IPS-18a (cell line): Measurements from ENCODE around the gene ADRA2B.

Experiments
- H3K27ac ChIP-seq: one replicate; pipeline ENCODE4 v1.5.1; 2013; ENCODE audit warnings: low read length
- H3K27me3 ChIP-seq: one replicate; pipeline ENCODE4 v1.6.1; 2013; ENCODE audit warnings: mild to moderate bottlenecking, low read length; ENCODE audit not compliant: control insufficient read depth, insufficient read depth
- H3K36me3 ChIP-seq: one replicate; pipeline ENCODE4 v1.6.1; 2013; ENCODE audit warnings: low read depth, low read length; ENCODE audit not compliant: control insufficient read depth
- H3K4me1 ChIP-seq: one replicate; pipeline ENCODE4 v1.6.1; 2013; ENCODE audit warnings: low read depth, low read length; ENCODE audit not compliant: control insufficient read depth
- H3K4me3 ChIP-seq: one replicate; pipeline ENCODE4 v1.5.1; 2013; ENCODE audit warnings: low read length
- H3K9ac ChIP-seq: one replicate; pipeline ENCODE4 v1.6.1; 2013; ENCODE audit warnings: mild to moderate bottlenecking, low read length, moderate library complexity
- H3K9me3 ChIP-seq: one replicate; pipeline ENCODE4 v1.6.1; 2013; ENCODE audit warnings: low read depth, low read length; ENCODE audit not compliant: control insufficient read depth

ADRA2B gene

DNA sequence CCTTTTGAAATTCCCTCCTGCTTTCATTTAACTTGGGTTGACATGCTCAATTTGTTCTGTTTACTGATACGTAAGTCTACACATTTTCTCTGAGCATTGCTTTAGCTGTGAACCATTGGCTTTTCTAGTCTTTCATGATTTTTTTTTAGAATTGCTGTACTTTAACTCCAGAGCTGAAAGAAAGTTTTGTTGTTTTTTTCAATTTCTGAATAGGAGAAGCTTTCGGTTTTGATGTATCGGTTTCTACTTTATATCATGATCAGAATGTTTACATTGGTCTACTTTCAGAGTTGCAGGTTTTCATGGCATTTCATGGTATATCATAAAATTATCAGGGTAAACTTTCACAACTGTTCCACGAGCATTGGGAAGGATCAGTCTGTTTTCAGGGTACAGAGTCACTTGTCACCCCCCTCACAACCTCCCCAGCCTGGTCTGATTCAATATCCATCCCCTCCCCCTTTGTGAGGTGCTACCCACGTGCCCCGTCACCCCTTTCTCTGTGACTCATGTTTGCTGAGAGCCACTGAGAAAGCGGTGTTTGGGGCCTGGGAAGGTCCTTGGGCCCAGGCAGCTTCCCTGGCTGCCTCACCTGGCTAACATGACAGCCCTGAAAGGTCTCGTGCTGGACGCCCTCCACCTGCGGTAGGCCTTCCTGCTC, 14.9 kb upstream of the ADRA2B start:
- H3K36me3 ChIP-seq, result no peaks in the 10 kb centered on the region
- H3K27ac ChIP-seq, result no peak overlapping the region
- no peaks in the 10 kb centered on the region for H3K27me3 ChIP-seq
- H3K4me1 ChIP-seq, result no peaks in the 10 kb centered on the region
- no peak overlapping the region for H3K4me3 ChIP-seq
- H3K9ac ChIP-seq, result no peak overlapping the region
- H3K9me3 ChIP-seq, result no peaks in the 10 kb centered on the region

GRCh38 chr2:96130483-96130882, 14.1 kb upstream of the ADRA2B start:
- H3K9me3 ChIP-seq, result no peaks in the 10 kb centered on the region

GRCh38 chr2:96129528-96130120, 13.3 kb upstream of the ADRA2B start:
- Histone ChIP-seq H3K9ac (no peak overlapping the region), H3K36me3 (no peaks in the 10 kb centered on the region), H3K27me3 (no peaks in the 10 kb centered on the region), H3K27ac (no peak overlapping the region), H3K4me1 (no peaks in the 10 kb centered on the region), H3K4me3 (no peak overlapping the region), H3K9me3 (no peaks in the 10 kb centered on the region)

More at GRCh38 chr2:96130483-96130882, 14.1 kb upstream of the ADRA2B start:
- Histone ChIP-seq H3K9ac (no peak overlapping the region), H3K4me3 (no peak overlapping the region), H3K4me1 (no peaks in the 10 kb centered on the region), H3K36me3 (no peaks in the 10 kb centered on the region), H3K27ac (no peak overlapping the region), H3K27me3 (no peaks in the 10 kb centered on the region)

GRCh38 chr2:96128456-96128855, 12.1 kb upstream of the ADRA2B start:
- no peak overlapping the region for H3K4me3 ChIP-seq
- H3K27ac ChIP-seq, result no peak overlapping the region
- no peaks in the 10 kb centered on the region for H3K9me3 ChIP-seq
- no peaks in the 10 kb centered on the region for H3K4me1 ChIP-seq
- H3K27me3 ChIP-seq, result no peaks in the 10 kb centered on the region
- H3K36me3 ChIP-seq, result no peaks in the 10 kb centered on the region
- H3K9ac ChIP-seq, result no peak overlapping the region

DNA sequence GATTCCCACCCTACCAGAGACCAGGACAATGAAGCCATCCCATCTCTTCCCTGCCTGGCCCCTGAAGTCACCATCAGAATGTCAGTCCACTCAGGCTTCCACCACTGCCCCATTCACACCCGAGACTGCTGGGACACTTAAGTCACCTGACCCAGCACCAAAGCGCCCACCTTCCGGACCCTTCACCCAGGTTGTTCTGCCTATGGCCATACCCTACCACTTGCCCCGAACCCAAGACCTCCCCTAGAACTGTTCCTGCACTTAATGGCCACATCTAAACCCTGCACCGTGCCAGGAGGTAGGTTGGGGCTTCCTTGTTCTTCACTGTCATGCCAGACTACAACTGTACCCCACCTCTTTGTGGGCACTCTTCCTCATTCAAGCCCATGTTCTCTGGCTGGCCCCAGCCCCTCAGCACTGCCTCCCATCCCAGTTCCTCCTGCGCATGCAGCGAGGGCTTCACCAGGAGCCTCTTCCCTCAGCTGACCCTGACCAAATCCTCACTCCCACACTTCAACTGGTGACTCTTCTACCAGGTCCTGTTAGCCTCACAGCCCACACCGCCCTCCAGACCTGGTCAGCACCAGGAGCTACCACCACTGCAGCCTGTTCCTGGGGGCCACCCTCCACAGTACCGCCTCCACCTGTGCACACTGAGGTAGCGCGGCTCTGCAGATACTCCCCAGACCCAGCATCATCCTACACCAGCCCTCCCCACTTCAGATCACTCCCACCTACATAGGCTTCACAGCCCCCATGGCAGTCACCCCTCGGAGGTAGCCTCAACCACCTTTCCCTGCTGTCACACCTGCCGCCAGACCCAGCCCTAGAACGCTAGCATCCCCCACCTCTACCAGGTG, 8.3 kb upstream of the ADRA2B start:
- no peaks in the 10 kb centered on the region for H3K27me3 ChIP-seq
- no peak overlapping the region for H3K9ac ChIP-seq
- no peak overlapping the region for H3K27ac ChIP-seq
- H3K9me3 ChIP-seq, result no peaks in the 10 kb centered on the region
- peaks cover 6% of the 10 kb centered on the region for H3K4me1 ChIP-seq
- H3K36me3 ChIP-seq, result no peaks in the 10 kb centered on the region
- H3K4me3 ChIP-seq, result no peak overlapping the region

- Histone ChIP-seq H3K27me3 (no peaks in the 10 kb centered on the region), H3K27ac (no peak overlapping the region), H3K4me3 (no peak overlapping the region), H3K9ac (no peak overlapping the region), H3K36me3 (no peaks in the 10 kb centered on the region), H3K9me3 (no peaks in the 10 kb centered on the region), H3K4me1 (peaks cover 6% of the 10 kb centered on the region)
Observed at GRCh38 chr2:96123936-96124335, 7.6 kb upstream of the ADRA2B start.

DNA sequence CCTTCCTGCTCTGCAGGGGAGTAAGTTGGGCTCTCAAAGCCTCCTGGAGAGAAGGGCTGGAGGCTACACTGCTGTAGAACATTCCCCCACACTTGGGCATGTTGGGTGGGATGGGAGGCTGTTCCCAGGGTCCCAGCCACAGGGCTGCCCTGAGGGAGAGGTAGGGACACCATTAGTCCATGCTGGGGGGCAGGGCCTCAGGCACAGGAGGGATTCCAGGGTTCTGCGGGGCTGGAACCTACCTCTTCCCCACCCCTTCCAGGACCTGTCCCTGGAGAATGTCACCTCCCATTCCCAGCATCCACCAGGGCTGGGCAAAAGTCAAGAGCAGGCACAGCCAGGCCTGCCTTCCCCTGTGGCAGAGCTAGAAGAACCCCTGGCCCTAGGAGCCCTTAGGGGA, 6.9 kb upstream of the ADRA2B start:
- Histone ChIP-seq H3K9me3 (no peaks in the 10 kb centered on the region), H3K36me3 (no peaks in the 10 kb centered on the region), H3K4me1 (peaks cover 6% of the 10 kb centered on the region), H3K27me3 (no peaks in the 10 kb centered on the region), H3K27ac (no peak overlapping the region), H3K4me3 (no peak overlapping the region), H3K9ac (no peak overlapping the region)

DNA sequence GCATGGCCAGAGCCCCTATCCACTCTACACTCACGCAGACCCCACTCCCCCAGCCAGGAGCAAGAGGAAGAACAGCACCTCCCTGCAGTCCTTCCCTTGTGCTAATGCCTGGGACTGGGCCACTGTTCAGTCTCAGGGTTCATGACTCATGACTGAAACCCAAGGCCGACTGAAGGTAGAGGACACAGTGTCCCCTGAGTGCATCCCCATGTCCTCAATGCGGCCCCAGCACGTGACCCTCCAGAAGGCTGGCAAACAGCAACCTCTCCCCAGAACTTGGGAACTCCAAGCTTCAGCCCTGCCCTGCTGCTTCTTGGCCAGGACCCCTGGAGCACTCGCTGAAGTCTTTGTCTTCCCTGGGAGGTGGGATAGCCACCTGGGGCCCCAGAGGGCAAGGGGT, 6.0 kb upstream of the ADRA2B start:
- Histone ChIP-seq H3K4me1 (peaks cover 6% of the 10 kb centered on the region), H3K9ac (no peak overlapping the region), H3K27me3 (peaks cover 8% of the 10 kb centered on the region), H3K4me3 (no peak overlapping the region), H3K9me3 (no peaks in the 10 kb centered on the region), H3K36me3 (no peaks in the 10 kb centered on the region), H3K27ac (no peak overlapping the region)

GRCh38 chr2:96121414-96121813, 5.0 kb upstream of the ADRA2B start:
- no peak overlapping the region for H3K9ac ChIP-seq
- H3K36me3 ChIP-seq, result no peaks in the 10 kb centered on the region
- no peak overlapping the region for H3K4me3 ChIP-seq
- H3K4me1 ChIP-seq, result peaks cover 9% of the 10 kb centered on the region
- H3K27ac ChIP-seq, result no peak overlapping the region
- no peaks in the 10 kb centered on the region for H3K9me3 ChIP-seq
- peaks cover 12% of the 10 kb centered on the region for H3K27me3 ChIP-seq

DNA sequence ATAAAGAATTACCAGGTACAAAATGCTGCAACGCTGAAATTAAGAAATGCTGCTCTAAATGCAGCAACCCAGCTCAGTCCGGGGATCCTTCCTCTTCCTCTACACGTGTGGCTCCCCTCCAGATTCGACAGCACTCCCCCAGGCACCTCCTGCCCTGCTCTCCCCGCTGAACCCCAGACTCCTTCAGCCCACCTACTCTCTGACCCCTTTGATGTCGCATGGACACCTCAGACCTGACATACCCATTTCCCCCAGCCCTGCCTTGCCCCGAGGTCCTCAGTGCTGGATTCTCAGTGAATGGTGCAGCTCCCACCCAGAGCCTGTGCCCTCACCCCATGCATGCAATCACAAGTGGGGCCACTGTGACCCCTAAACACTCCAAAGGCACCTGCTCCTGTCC, 4.6 kb upstream of the ADRA2B start:
- Histone ChIP-seq H3K4me1 (peaks cover 9% of the 10 kb centered on the region), H3K9ac (no peak overlapping the region), H3K27me3 (peaks cover 13% of the 10 kb centered on the region), H3K4me3 (no peak overlapping the region), H3K36me3 (no peaks in the 10 kb centered on the region), H3K9me3 (no peaks in the 10 kb centered on the region), H3K27ac (no peak overlapping the region)

DNA sequence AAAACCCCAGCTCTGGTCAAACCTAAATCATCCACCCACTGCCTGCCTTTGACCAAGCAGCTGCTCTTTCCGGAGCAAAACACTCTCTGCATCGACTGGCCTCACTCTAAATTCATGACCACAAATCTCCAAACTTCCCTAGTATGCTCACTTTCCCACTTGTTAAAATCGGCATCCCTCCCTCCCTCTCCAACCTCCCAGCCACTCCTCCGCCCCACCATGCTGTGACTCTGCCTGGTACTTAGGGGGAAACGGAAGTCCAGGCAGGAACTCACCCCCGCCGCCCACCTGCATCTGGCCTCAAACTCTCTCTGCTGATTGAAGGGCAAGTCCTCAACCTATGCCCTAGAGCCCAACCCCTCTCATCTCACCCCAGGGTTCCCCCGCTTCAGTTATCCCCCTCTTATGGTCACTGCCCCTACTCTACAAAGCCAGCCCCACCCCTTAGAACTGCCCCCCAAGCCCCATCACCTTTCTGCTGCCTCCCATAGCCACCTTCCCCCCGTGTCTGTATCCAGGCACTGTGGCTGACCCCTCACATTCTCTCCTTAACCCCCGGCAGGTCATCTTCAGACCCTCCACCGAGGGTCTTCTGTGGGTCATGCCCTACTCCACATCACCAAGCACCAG, 3.8 kb upstream of the ADRA2B start:
- peaks cover 9% of the 10 kb centered on the region for H3K4me1 ChIP-seq
- no peak overlapping the region for H3K9ac ChIP-seq
- H3K9me3 ChIP-seq, result no peaks in the 10 kb centered on the region
- no peak overlapping the region for H3K4me3 ChIP-seq
- no peaks in the 10 kb centered on the region for H3K36me3 ChIP-seq
- peaks cover 21% of the 10 kb centered on the region for H3K27me3 ChIP-seq
- no peak overlapping the region for H3K27ac ChIP-seq
